Omental fat pad (tissue), 4 donors: ENCODE data around the gene DEK. TPM values are rescaled to one million over a fixed set of nuclear protein-coding genes. Genes with fewer than 3 reads are reported as not detected.

Source experiments
- ATAC-seq: fragments of 150-250 bp; one replicate; pipeline ENCODE4 v1.9.1; 2016; ENCODE audit warnings: mild to moderate bottlenecking, moderate library complexity; ENCODE audit not compliant: low FRiP score
- DNase-seq: peaks from one replicate; pipeline ENCODE4 v3.0.0-alpha.2; 2019; ENCODE audit warnings: low spot score
- CTCF ChIP-seq, 3 donors: fragments of 450-650 bp; IDR thresholded peaks; one replicate each; pipeline ENCODE4 v1.5.1; 2016 to 2017; ENCODE audit warnings: antibody characterized with exemption in 3 of 3, mild to moderate bottlenecking in 3 of 3, moderate library complexity in 2 of 3
- total RNA-seq, 4 donors: library from RNA; depleted of rRNA; stranded (reverse); fragments of >200 nt; gene quantifications; one replicate each; pipeline ENCODE4 v1.1.0, GENCODE V29; 2016

Gene DEK
- total RNA-seq, 4 donors from 2014 or later, result 68.1 to 106 (median 91.6) TPM

DNA sequence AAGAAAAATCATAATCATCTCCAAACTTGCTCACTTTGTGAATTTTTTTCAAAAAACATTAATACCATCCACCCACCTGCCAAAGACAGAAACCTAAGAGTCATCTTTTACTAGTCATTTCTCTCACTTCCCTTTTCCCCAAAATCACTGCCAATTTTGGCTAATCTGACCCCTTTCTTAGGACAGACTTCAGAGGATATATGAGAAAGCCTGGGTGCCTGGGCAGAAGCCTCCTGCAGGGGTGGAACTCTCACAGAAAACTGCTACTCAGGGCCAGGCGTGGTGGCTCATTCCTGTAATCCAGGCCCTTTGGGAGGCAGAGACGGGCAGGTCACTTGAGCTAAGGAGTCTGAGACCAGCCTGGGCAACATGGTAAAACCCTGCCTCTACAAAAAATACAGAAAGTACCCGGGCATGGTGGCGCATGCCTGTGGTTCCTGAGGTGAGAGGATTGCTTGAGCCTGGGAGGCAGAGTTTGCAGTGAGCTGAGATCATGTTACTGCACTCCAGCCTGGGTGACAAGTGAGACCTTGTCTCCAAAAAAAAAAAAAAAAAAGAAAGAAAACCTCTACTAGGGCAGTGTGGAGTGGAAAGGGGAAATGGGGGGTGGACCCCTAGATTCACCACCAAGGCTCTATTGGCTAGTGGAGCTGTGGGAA is 3.8 kb downstream of the DEK start:
- no peak for ATAC-seq
- TF ChIP-seq CTCF (IDR thresholded peaks at IDR 0.05), result no peak

GRCh38 chr6:18259675-18260447 is 4.5 kb downstream of the DEK start:
- DNase-seq, result no peak
- no peak for TF ChIP-seq CTCF (IDR thresholded peaks at IDR 0.05)
- ATAC-seq, result no peak

More for the DNA sequence above, 3.8 kb downstream of the DEK start:
- no peak for DNase-seq

DNA sequence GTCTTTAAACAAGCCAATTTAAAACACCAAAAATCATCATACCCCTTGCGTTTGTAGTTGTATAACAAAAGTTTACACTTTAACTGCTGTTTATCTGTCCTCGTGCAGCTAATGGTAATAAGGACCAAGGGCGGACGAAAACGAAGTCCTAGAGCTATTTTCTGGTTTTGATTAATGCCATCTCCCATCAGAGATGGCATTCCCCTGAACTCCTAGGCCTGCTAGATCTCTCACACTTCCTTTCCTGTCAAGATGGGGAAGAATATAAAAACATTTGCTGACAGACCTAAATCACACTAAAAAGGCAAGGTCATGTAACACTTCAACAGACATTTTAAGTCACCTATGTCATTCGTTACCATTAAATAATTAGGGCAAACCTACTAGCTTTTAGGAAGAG is 9.5 kb downstream of the DEK start:
- no peak for TF ChIP-seq CTCF (IDR thresholded peaks at IDR 0.05)
- no peak for ATAC-seq
- DNase-seq, result no peak

- no peak for TF ChIP-seq CTCF (IDR thresholded peaks at IDR 0.05)
- ATAC-seq (no peak), DNase-seq (no peak)
Measured at GRCh38 chr6:18253635-18254034, 10.7 kb downstream of the DEK start.

DNA sequence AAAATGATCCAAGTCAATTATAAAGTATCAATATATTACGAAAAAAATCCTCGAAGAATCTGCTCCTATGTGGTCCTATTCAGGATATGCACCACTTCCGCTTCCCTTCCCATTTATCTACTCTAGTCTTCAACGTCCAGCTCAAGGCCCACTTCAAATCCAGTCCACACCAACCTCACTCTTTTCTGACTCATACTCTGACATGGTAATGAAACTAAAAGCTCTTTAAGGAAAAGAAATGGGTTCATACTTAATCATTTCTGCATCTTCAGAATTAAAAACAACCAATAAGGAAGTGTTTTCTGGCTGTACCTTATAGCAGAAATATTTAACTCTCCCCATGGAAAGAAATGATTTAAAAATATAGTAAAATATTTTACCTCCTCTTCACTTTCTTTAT is 15.1 kb downstream of the DEK start:
- ATAC-seq, result no peak
- no peak for TF ChIP-seq CTCF (IDR thresholded peaks at IDR 0.05)
- DNase-seq, result no peak

GRCh38 chr6:18248698-18249097 is 15.6 kb downstream of the DEK start:
- no peak for DNase-seq
- TF ChIP-seq CTCF (IDR thresholded peaks at IDR 0.05), result no peak
- ATAC-seq, result no peak

- TF ChIP-seq CTCF (IDR thresholded peaks at IDR 0.05), result no peak
- ATAC-seq, result no peak
- DNase-seq, result no peak
Measured at GRCh38 chr6:18247002-18247401, 17.3 kb downstream of the DEK start.
